Medulla oblongata (tissue), 1 donor: ENCODE results near the gene CEP126.

Source experiments
- DNase-seq: peaks from one replicate; pipeline ENCODE4 v3.0.0-alpha.2; 2015; ENCODE audit errors: extremely low spot score

The CEP126 gene, protein sequence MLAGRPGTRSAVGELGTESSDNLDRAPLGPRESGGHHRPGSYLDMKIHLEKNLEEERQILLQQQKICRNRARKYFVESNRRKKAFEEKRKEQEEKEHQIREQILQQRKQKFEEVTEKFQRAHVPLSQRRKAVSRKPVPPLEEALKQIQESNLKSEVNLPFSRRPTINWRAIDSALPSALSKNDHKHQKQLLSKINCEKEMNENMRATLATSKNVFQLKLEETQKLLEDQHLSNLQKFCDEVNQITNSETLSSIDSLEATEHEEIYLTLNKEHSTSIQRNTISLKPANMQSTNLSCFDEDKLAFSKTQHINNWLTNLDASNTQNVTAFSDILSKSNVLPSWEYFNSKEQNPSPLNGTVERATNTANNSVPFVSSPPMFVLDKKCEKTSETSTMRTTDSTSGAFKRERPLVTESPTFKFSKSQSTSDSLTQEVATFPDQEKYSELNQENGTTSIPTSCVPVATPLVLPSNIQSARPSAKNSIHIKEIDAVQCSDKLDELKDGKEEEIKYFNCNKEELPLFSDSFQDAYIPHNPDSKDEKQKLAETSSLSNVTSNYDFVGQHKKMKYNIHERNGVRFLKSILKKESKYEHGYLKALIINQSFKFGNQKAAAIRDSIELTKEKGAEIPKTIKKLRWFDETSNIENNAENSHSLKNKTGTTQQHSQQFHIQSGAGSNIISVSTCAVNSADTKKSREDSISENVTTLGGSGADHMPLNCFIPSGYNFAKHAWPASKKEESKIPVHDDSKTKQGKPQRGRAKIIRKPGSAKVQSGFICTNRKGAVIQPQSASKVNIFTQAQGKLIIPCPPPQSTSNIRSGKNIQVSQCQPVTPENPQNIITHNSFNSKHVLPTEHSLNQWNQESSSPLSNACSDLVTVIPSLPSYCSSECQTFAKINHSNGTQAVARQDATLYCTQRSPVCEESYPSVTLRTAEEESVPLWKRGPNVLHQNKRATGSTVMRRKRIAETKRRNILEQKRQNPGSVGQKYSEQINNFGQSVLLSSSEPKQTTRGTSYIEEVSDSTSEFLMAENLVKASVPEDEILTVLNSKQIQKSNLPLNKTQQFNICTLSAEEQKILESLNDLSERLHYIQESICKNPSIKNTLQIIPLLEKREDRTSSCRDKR

DNA sequence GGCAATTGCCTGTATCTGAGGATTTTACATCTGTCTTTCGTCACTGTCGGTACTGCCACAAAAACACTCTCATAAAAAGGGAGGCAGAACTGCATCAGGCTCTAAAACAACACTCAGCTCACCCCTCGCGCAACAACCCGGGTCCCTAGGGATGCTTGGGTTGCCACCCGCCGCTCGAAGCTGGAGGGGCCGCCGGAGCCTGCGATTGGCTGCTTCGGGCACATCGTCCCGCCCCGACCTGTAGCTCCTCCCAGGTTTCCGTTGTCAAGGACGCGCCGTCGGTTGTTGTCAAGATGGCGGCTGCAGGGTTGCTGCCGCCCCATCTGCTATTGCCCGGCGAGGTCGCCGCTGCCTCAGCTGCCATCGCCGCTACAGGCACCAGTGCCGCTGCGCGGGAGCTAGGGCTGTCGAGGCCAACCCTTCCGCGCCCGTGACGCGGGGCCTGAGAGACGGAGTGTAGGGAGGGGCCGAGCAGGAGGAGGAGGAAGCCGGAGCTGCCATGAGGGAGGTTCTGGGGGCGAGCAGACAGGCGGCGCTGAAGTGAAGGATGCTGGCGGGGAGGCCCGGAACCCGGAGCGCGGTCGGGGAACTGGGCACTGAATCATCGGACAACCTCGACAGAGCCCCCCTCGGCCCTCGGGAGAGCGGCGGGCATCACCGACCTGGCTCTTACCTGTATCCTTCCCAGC lies at the start of gene CEP126:
Gene CEP126 (plus strand): TSS at position 273 of the 689 bp plus-strand sequence. CDS start 275 bp downstream, at position 548.
- peak; percentile 96 for DNase-seq

GRCh38 chr11:101866619-101867491 lies 48.0 kb upstream of the CEP126 start:
- DNase-seq = no peak

- DNase-seq = no peak
Measured at GRCh38 chr11:101867951-101868350, 46.9 kb upstream of the CEP126 start.

- DNase-seq = no peak
Measured at GRCh38 chr11:101870510-101870909, 44.3 kb upstream of the CEP126 start.

GRCh38 chr11:101872171-101872882 lies 42.5 kb upstream of the CEP126 start:
- no peak for DNase-seq

- no peak for DNase-seq
Measured at GRCh38 chr11:101880222-101880621, 34.6 kb upstream of the CEP126 start.

DNA sequence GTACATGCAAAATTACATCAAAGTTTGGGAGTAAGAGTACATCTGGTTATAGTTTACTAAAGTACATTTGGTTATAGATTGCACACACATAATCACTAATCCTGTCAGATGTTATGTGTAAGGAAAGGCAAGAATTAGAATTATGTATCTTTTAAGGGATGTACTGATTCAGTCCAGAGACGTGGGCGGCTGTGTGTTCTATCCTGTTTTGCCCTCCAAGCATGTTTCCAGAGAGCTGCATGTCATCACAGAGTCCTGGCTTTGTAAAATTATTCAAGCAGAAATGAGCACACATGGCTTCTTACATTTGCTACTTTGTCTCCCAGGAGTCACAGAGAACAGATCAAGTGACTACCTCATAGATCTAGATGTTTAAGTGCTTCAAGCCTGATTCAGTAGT lies 33.2 kb upstream of the CEP126 start:
- no peak for DNase-seq

GRCh38 chr11:101885631-101886030 lies 29.2 kb upstream of the CEP126 start:
- no peak for DNase-seq

GRCh38 chr11:101889767-101890166 lies 25.0 kb upstream of the CEP126 start:
- DNase-seq = no peak

GRCh38 chr11:101894505-101894904 lies 20.3 kb upstream of the CEP126 start:
- DNase-seq = no peak

GRCh38 chr11:101907815-101908214 lies 7.0 kb upstream of the CEP126 start:
- no peak for DNase-seq

DNA sequence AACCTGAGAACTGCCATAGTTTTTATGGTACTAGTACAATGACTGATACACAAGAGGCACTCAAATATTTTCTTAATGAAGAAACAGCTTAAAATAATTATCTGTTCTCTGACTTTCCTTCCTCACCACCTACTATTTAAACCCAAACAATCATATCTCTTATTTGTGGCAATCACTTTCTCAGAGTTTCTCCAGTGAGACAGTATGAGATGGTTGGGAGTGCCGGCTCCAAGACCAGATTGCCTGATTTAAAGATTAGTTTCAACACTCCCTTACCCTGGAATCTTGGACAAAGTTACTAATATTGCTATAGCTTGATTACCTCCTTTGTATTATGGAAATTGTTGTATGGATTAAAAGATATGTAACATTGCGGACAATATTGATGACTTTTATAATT lies 5.7 kb upstream of the CEP126 start:
- no peak for DNase-seq

DNA sequence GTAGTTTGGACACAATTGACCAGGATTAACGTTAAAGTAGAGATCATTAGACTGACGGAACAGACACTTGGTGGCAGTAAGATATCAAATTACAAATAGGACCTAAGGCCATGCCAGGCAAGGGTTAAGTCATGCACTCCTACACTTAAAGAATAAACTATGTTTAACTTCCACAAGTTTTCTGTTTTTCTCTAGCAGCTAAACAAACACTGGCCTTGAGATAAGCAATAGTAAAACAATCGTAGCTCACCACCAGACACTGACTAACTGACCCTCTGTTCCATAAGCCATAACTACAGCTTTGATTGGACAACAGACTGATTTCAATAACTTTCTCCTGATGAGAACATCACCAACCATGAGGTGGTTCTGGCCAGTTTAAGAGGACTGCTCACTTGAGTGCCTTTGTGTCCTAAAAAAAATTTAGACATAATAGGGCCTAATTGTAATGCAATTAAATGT lies 2.0 kb upstream of the CEP126 start:
- DNase-seq = no peak

GRCh38 chr11:101913656-101914055 lies 1.2 kb upstream of the CEP126 start:
- DNase-seq = no peak

DNA sequence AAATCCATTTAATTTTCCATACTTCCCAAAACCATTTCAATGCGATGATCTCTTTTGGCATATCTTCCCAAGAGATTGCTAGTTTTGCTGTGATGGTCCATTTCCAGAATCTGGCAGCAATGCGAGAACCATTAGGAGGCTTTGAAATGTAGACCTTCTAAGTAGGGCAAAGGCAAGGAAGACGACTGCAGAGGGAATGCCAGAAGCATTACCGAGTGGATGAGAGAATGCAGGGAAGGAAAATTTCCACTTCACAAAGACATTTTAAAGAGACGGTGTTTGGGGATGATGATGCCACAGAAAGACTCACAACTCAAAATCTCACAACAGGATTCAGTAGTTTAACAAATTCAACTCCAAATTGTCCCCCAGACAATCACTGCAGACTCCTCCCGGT lies 471 bp upstream of the CEP126 start:
- no peak for DNase-seq

DNA sequence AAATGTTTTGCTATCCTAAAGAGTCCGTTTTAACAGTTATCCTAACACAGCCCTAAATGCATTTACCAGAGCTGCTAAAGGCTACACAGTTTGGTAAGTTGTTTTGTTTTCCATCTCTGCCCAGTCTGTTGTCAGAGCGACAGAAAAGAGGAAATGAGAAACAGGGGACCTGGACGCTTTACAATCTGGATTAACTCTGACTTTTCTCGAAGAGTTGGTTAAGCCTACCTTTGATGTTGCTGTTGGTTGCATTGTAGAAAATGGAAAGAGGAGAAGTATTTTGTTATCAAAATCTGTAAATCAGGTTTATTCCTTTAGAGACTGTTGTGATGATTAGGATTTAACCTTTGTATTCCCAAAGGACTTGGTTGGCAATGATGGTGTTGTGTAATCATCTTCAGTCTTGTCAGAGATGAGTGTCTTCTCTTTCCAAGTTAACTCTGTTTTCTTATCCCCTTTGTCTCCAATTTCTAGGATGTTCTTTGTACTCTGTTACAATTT lies 1.0 kb downstream of the CEP126 start:
- peak; percentile 79 for DNase-seq

DNA sequence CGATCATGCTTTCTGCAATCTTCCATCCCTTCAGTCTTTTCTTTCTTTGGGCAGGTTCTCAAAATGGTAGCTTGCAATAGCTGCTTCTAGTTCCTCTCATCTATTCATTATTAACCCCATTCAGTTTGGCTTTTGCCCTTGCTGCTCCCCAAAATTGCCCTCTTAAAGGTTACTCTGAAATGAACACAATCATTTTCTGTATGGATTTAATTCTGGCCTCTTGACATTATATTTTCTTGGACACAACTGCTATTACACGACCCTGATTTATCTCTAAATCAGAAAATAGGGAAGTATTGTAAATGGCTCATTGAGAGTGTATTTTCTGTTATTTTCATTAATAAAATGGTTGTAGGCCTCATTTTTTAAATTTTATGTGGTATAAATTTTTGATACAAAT lies 1.6 kb downstream of the CEP126 start, which contains the start of gene ANGPTL5:
Gene ANGPTL5 (minus strand): TSS at position 101 of the 400 bp plus-strand sequence. CDS start 8,613 bp downstream, outside the sequence.
- DNase-seq = no peak

DNA sequence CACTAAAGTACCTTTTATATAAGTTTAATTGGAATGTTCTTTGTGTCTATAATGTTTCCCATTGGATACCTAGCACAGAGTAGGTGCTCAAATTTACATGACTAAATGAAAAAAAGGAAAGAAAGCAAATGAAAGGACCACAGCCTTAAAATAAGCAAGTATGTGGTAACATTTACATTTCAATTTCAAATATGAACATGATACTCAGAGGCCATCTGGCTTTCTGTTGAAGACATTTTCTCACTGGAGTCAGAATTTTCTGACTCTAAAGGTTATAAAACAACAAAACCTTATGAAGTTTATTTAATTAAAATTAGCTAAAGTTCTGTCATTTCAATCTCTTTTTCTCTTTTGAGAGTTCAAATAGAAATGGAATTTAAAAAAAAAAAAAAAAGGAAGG lies 2.4 kb downstream of the CEP126 start:
- DNase-seq = no peak

- no peak for DNase-seq
Measured at GRCh38 chr11:101920992-101921391, 6.2 kb downstream of the CEP126 start.

- no peak for DNase-seq
Measured at GRCh38 chr11:101923554-101923953, 8.7 kb downstream of the CEP126 start.
